B cell (primary cell): ENCODE results near the gene MAB21L3. TPM values are rescaled to one million over a fixed set of nuclear protein-coding genes. Genes with fewer than 3 reads are reported as not detected.

Source experiments
- ATAC-seq: fragments of 200-7000 bp; cut with Tn5 transposase; one replicate; pipeline ENCODE4 v1.10.0; 2021; ENCODE audit warnings: low read depth, mild to moderate bottlenecking, moderate number of reproducible peaks, moderate library complexity
- CTCF ChIA-PET: fragments of 350-600 bp; sonication (Branson Sonifier 250); formaldehyde crosslinking; loops from one replicate; lab custom pipeline; 2021; ENCODE audit warnings: antibody characterized with exemption, inconsistent platforms; lab: Charles Lee
- POLR2A ChIA-PET: fragments of 350-600 bp; sonication (Branson Sonifier 250); formaldehyde crosslinking; loops from one replicate; lab custom pipeline; 2021; ENCODE audit warnings: antibody characterized with exemption; lab: Charles Lee
- DNase-seq: peaks from one replicate; pipeline ENCODE4 v3.0.0; 2013
- H2AFZ ChIP-seq: 2 replicates; pipeline ENCODE4 v1.6.1; 2012; ENCODE audit warnings: mild to moderate bottlenecking, low read depth, low read length; ENCODE audit not compliant: insufficient read depth, poor library complexity, severe bottlenecking
- H3K27ac ChIP-seq, 2 donors: 1 replicate in 1 of 2; 2 replicates in 1 of 2; pipeline ENCODE4 v1.5.1; 2012 to 2013; ENCODE audit warnings: low read length in 2 of 2, mild to moderate bottlenecking in 2 of 2, moderate library complexity in 1 of 2
- H3K27me3 ChIP-seq, 4 experiments: fragments of 200-600 bp in 1 of 4; sonication (generic) in 1 of 4; replicated peaks in 1 of 4; 1 replicate in 2 of 4; 2 replicates in 2 of 4; pipeline versions ENCODE4 v1.6.1 to v1.7.0; 2013 to 2016; ENCODE audit warnings: low read length in 3 of 4, mild to moderate bottlenecking in 2 of 4, mixed read lengths in 1 of 4, moderate library complexity in 1 of 4; ENCODE audit not compliant: insufficient read depth in 4 of 4, control insufficient read depth in 3 of 4; ENCODE audit errors: control extremely low read depth in 1 of 4
- H3K36me3 ChIP-seq, 2 experiments: replicated peaks in 1 of 2; 1 replicate in 1 of 2; 2 replicates in 1 of 2; pipeline versions ENCODE4 v1.6.1 to v1.7.1; 2013; ENCODE audit warnings: low read length in 1 of 2; ENCODE audit not compliant: insufficient read depth in 2 of 2, control insufficient read depth in 1 of 2; ENCODE audit errors: control extremely low read depth in 1 of 2, extremely low read depth in 1 of 2
- H3K4me1 ChIP-seq, 2 donors: fragments of 200-600 bp in 1 of 2; sonication (generic) in 1 of 2; 1 replicate in 1 of 2; 2 replicates in 1 of 2; pipeline versions ENCODE4 v1.5.1 to v1.6.1; 2013 to 2017; ENCODE audit warnings: low read length in 2 of 2; ENCODE audit not compliant: control insufficient read depth in 2 of 2, insufficient read depth in 2 of 2
- H3K4me2 ChIP-seq: replicated peaks from 2 replicates; pipeline ENCODE3; 2012; ENCODE audit warnings: mild to moderate bottlenecking, low read depth, low read length; ENCODE audit not compliant: poor library complexity, severe bottlenecking
- H3K4me3 ChIP-seq, 5 experiments: fragments of 200-600 bp in 1 of 5; sonication (generic) in 1 of 5; 1 replicate in 3 of 5; 2 replicates in 2 of 5; pipeline versions ENCODE4 v1.5.1 to v1.7.0; 2011 to 2016; ENCODE audit warnings: low read length in 4 of 5, mild to moderate bottlenecking in 4 of 5, low read depth in 2 of 5, control low read depth in 1 of 5, moderate library complexity in 1 of 5; ENCODE audit not compliant: insufficient read depth in 1 of 5; ENCODE audit errors: control extremely low read depth in 1 of 5, extremely low read depth in 1 of 5
- H3K79me2 ChIP-seq: fragments of 200-600 bp; sonication (generic); one replicate; pipeline ENCODE4 v1.6.0; 2016; ENCODE audit warnings: low read length; ENCODE audit not compliant: control insufficient read depth, insufficient read depth
- H3K9ac ChIP-seq: fragments of 200-600 bp; sonication (generic); 2 replicates; pipeline ENCODE4 v1.6.1; 2017; ENCODE audit warnings: mild to moderate bottlenecking, low read length, moderate library complexity
- H3K9me3 ChIP-seq, 3 donors: one replicate each; pipeline versions ENCODE4 v1.6.1 to v1.7.1; 2013; ENCODE audit warnings: low read length in 2 of 3; ENCODE audit not compliant: control insufficient read depth in 2 of 3, insufficient read depth in 1 of 3; ENCODE audit errors: control extremely low read depth in 1 of 3
- H4K20me1 ChIP-seq: 2 replicates; pipeline ENCODE4 v1.6.0; 2012; ENCODE audit warnings: mild to moderate bottlenecking, low read length; ENCODE audit not compliant: insufficient read depth, control insufficient read depth, poor library complexity, severe bottlenecking
- H3K27ac Mint-ChIP-seq: one replicate; pipeline ENCODE4 v1.8.0; 2021; ENCODE audit warnings: mixed read lengths
- H3K27me3 Mint-ChIP-seq: one replicate; pipeline ENCODE4 v1.8.0; 2021; ENCODE audit warnings: mixed read lengths
- H3K4me1 Mint-ChIP-seq: one replicate; pipeline ENCODE4 v1.8.0; 2021; ENCODE audit warnings: mixed read lengths
- H3K4me3 Mint-ChIP-seq: one replicate; pipeline ENCODE4 v1.8.0; 2021; ENCODE audit warnings: mixed read lengths
- H3K9me3 Mint-ChIP-seq: one replicate; pipeline ENCODE4 v1.8.0; 2022; ENCODE audit warnings: mixed read lengths; ENCODE audit not compliant: insufficient read depth
- EZH2 ChIP-seq: IDR thresholded peaks from 2 replicates; pipeline ENCODE4 v1.6.1; 2012; ENCODE audit warnings: borderline replicate concordance, low read depth, mild to moderate bottlenecking, moderate library complexity, low read length; ENCODE audit not compliant: insufficient read depth, poor library complexity, severe bottlenecking
- WGBS: methylation state at CpG from one replicate; pipeline ENCODE4 v1.1.5; 2013; ENCODE audit warnings: missing lambda C conversion rate; ENCODE audit not compliant: insufficient coverage; 5-methylcytosine and 5-hydroxymethylcytosine counted together
- intact Hi-C: fragments of 100-400 bp; cut with micrococcal nuclease; formaldehyde crosslinking; loops from one replicate; pipeline ENCODE4 v1.10.0; 2022
- polyA plus RNA-seq: library from polyadenylated mRNA; depleted of rRNA; stranded (reverse); fragments of >200 nt; gene quantifications from 2 replicates; pipeline ENCODE4 v1.2.3, GENCODE V29; 2012
- total RNA-seq, 2 donors: library from RNA; stranded (reverse); fragments of 120-200 nt in 1 of 2; gene quantifications; 1 replicate in 1 of 2; 2 replicates in 1 of 2; pipeline versions ENCODE4 v1.2.3 to v1.2.4, GENCODE V29; 2013 to 2022
- TF ChIP-seq, protein P1 (sequence below): fragments of 200-600 bp; IDR thresholded peaks from one replicate; pipeline ENCODE4 v1.8.0; 2022; ENCODE audit warnings: antibody characterized with exemption, mild to moderate bottlenecking

MAB21L3 gene
- total and polyA plus RNA-seq, 2 donors (not counting 1 experiment from before 2014, with no cell fraction given), result not detected

DNA sequence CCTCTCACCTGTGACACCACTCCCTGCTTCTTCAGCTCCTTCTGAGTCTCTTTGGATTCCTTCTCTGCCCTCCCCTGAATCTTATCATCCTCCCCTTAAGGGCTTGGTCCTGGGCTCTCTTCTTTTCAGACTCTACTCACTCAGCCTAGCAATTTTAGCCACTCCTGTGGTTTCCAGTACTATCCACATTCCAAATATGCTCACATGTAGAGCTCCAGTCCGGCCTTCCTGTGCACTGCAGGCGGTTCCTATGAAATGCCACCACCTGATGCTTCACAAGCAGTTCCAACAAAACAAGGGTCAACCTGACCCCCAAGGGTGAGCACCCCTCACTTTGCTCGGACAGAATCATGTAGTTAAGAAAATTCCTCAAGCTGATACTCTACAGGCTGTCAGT is 35.9 kb downstream of the MAB21L3 start:
- DNase-seq, result no peak
- H3K27ac ChIP-seq, result no peak overlapping the region
- H3K4me3 ChIP-seq, result no peak overlapping the region
- TF ChIP-seq, protein P1, sequence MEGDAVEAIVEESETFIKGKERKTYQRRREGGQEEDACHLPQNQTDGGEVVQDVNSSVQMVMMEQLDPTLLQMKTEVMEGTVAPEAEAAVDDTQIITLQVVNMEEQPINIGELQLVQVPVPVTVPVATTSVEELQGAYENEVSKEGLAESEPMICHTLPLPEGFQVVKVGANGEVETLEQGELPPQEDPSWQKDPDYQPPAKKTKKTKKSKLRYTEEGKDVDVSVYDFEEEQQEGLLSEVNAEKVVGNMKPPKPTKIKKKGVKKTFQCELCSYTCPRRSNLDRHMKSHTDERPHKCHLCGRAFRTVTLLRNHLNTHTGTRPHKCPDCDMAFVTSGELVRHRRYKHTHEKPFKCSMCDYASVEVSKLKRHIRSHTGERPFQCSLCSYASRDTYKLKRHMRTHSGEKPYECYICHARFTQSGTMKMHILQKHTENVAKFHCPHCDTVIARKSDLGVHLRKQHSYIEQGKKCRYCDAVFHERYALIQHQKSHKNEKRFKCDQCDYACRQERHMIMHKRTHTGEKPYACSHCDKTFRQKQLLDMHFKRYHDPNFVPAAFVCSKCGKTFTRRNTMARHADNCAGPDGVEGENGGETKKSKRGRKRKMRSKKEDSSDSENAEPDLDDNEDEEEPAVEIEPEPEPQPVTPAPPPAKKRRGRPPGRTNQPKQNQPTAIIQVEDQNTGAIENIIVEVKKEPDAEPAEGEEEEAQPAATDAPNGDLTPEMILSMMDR, result no peak
- peaks cover 0 to 16% (median 2%) of the 10 kb centered on the region in 3 donors for H3K9me3 ChIP-seq
- H3K79me2 ChIP-seq, result no peaks in the 10 kb centered on the region
- Mint-ChIP-seq H3K4me3 (no peak overlapping the region), H3K27me3 (peaks cover 35% of the 10 kb centered on the region), H3K27ac (no peak overlapping the region), H3K4me1 (peaks cover 6% of the 10 kb centered on the region), H3K9me3 (peaks cover 8% of the 10 kb centered on the region)
- POLR2A ChIA-PET, result no interaction called here
- no peak overlapping the region for H2AFZ ChIP-seq
- 83% methylated on average over 3 of the region's 3 CpGs for WGBS
- peaks cover 0 to 5% (median 2%) of the 10 kb centered on the region in 4 experiments for H3K27me3 ChIP-seq
- ATAC-seq, result no peak
- H3K9ac ChIP-seq, result no peak overlapping the region
- CTCF ChIA-PET, result interaction anchor here (0.6 to 17.3 kb wide), 5 partner anchors 8 to 1317 kb away, joined by 3 to 578 read pairs (median 7); no protein-coding TSS in a partner anchor
- H3K36me3 ChIP-seq, result no peaks in the 10 kb centered on the region
- intact Hi-C loops, result no loop called here
- H3K4me1 ChIP-seq, result peaks cover 7% of the 10 kb centered on the region in 2 donors
- H3K4me2 ChIP-seq, result no peak overlapping the region
- H4K20me1 ChIP-seq, result no peaks in the 10 kb centered on the region

DNA sequence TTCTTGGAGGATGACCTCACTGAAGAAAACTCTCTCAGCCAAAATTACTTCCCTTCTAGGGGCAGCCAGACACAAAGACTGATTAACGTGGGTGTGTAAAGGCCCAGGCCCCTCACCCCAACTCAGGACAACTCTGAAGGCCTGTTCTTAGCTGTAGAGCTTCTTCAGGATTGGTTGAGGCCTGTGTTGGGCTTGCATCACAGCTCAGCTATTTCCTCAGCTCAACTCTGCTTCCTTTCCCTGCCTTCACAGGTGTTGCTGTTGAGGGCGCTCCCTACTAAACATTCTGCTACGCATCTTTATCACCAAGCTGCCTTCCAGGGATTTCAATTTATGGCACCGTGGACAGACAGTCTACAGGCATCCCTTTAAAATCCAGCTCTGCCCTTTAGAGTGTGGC is 36.8 kb downstream of the MAB21L3 start:
- no peak for ATAC-seq
- CTCF ChIA-PET, result interaction anchor here (0.6 to 17.3 kb wide), 7 partner anchors 9 to 1316 kb away, joined by 3 to 578 read pairs (median 7); no protein-coding TSS in a partner anchor
- H3K27me3 Mint-ChIP-seq, result peaks cover 35% of the 10 kb centered on the region

More for the DNA sequence above, 36.8 kb downstream of the MAB21L3 start:
- POLR2A ChIA-PET, result no interaction called here
- Mint-ChIP-seq H3K4me1 (peaks cover 8% of the 10 kb centered on the region), H3K9me3 (peaks cover 8% of the 10 kb centered on the region), H3K4me3 (no peak overlapping the region), H3K27ac (no peak overlapping the region)
- peaks cover 0 to 5% (median 2%) of the 10 kb centered on the region in 4 experiments for H3K27me3 ChIP-seq
- H3K4me1 ChIP-seq, result peaks cover 7 to 11% of the 10 kb centered on the region in 2 donors
- H3K9me3 ChIP-seq, result peaks cover 0 to 16% (median 2%) of the 10 kb centered on the region in 3 donors
- no peak overlapping the region for H3K4me2 ChIP-seq
- H2AFZ ChIP-seq, result no peak overlapping the region
- DNase-seq, result no peak
- H3K9ac ChIP-seq, result no peak overlapping the region
- intact Hi-C loops, result no loop called here
- no peaks in the 10 kb centered on the region for H4K20me1 ChIP-seq
- 96% methylated on average over 3 of the region's 4 CpGs for WGBS
- no peak overlapping the region for H3K4me3 ChIP-seq
- no peaks in the 10 kb centered on the region for H3K79me2 ChIP-seq
- H3K27ac ChIP-seq, result no peak overlapping the region
- no peaks in the 10 kb centered on the region for H3K36me3 ChIP-seq
- TF ChIP-seq, protein P1, result no peak
- TF ChIP-seq EZH2, result no peak
